MM.1S (cell line): ENCODE data around the gene LPCAT3.

Experiments used
- DNase-seq: peaks from one replicate; pipeline ENCODE4 v3.0.0-alpha.2; 2015
- H2AFZ ChIP-seq: fragments of 300-600 bp; sonication (generic); 2 replicates; pipeline ENCODE4 v1.6.0; 2016; ENCODE audit warnings: antibody characterized with exemption, low read length
- H3F3A ChIP-seq: fragments of 300-600 bp; sonication (generic); 2 replicates; pipeline ENCODE4 v1.6.1; 2016; ENCODE audit warnings: mild to moderate bottlenecking, antibody characterized with exemption, low read length, moderate library complexity, mixed read lengths; ENCODE audit not compliant: insufficient read depth
- H3K27ac ChIP-seq: fragments of 300-600 bp; sonication (generic); 2 replicates; pipeline ENCODE4 v1.5.1; 2016; ENCODE audit warnings: mild to moderate bottlenecking, low read length
- H3K27me3 ChIP-seq: fragments of 300-600 bp; sonication (generic); replicated peaks from 2 replicates; pipeline ENCODE4 v1.6.0; 2016; ENCODE audit warnings: low read length; ENCODE audit not compliant: insufficient read depth
- H3K36me3 ChIP-seq: fragments of 300-600 bp; sonication (generic); replicated peaks from 2 replicates; pipeline ENCODE4 v1.6.1; 2016; ENCODE audit warnings: mild to moderate bottlenecking, low read length, mixed read lengths; ENCODE audit not compliant: insufficient read depth
- H3K4me1 ChIP-seq: fragments of 300-600 bp; sonication (generic); 2 replicates; pipeline ENCODE4 v1.6.1; 2016; ENCODE audit warnings: low read length, mixed read lengths
- H3K4me2 ChIP-seq: fragments of 300-600 bp; sonication (generic); 2 replicates; pipeline ENCODE4 v1.6.0; 2016; ENCODE audit warnings: low read depth, low read length
- H3K4me3 ChIP-seq: fragments of 300-600 bp; sonication (generic); 2 replicates; pipeline ENCODE4 v1.5.1; 2016; ENCODE audit warnings: low read length, mixed read lengths
- H3K79me2 ChIP-seq: fragments of 300-600 bp; sonication (generic); 2 replicates; pipeline ENCODE4 v1.6.1; 2016; ENCODE audit warnings: mixed run types, low read length, mixed read lengths
- H3K9ac ChIP-seq: fragments of 300-600 bp; sonication (generic); 2 replicates; pipeline ENCODE4 v1.6.1; 2016; ENCODE audit warnings: low read length, mixed read lengths
- H3K9me2 ChIP-seq: fragments of 300-600 bp; sonication (generic); replicated peaks from 2 replicates; pipeline ENCODE4 v1.6.1; 2016; ENCODE audit warnings: mild to moderate bottlenecking, low read length, mixed read lengths; ENCODE audit not compliant: insufficient read depth
- H3K9me3 ChIP-seq: fragments of 300-600 bp; sonication (generic); replicated peaks from 2 replicates; pipeline ENCODE4 v1.6.1; 2016; ENCODE audit warnings: mild to moderate bottlenecking, low read length, mixed read lengths; ENCODE audit not compliant: insufficient read depth
- H4K20me1 ChIP-seq: fragments of 300-600 bp; sonication (generic); 2 replicates; pipeline ENCODE4 v1.6.1; 2016; ENCODE audit warnings: mild to moderate bottlenecking, low read length, moderate library complexity, mixed read lengths; ENCODE audit not compliant: insufficient read depth
- CTCF ChIP-seq: fragments of 300-600 bp; sonication (generic); IDR thresholded peaks from 2 replicates; pipeline ENCODE4 v1.5.1; 2016; ENCODE audit warnings: antibody characterized with exemption, low read length, mixed read lengths
- EZH2 ChIP-seq: fragments of 300-600 bp; sonication (generic); optimal IDR thresholded peaks from 2 replicates; pipeline ENCODE3; 2017; ENCODE audit warnings: low read depth, mild to moderate bottlenecking, antibody characterized with exemption, low read length, mixed read lengths
- EZH2phosphoT487 ChIP-seq: fragments of 300-600 bp; sonication (generic); IDR thresholded peaks from 2 replicates; pipeline ENCODE4 v1.6.1; 2018; ENCODE audit warnings: antibody characterized with exemption, low read length

Gene LPCAT3

GRCh38 chr12:7031306-7031705 is 13.0 kb upstream of the LPCAT3 start:
- TF ChIP-seq EZH2, result no peak
- no peak overlapping the region for H3K9ac ChIP-seq

GRCh38 chr12:7026854-7027253 is 8.6 kb upstream of the LPCAT3 start:
- no peaks in the 10 kb centered on the region for H3K4me1 ChIP-seq
- no peak overlapping the region for H2AFZ ChIP-seq
- no peaks in the 10 kb centered on the region for H4K20me1 ChIP-seq
- no peak overlapping the region for H3K27ac ChIP-seq
- no peaks in the 10 kb centered on the region for H3K27me3 ChIP-seq
- no peaks in the 10 kb centered on the region for H3K9me3 ChIP-seq
- H3K79me2 ChIP-seq, result no peaks in the 10 kb centered on the region
- no peak overlapping the region for H3K9ac ChIP-seq
- H3K36me3 ChIP-seq, result no peaks in the 10 kb centered on the region
- TF ChIP-seq EZH2 (no peak), CTCF (no peak), EZH2phosphoT487 (no peak)
- no peak for DNase-seq
- H3K4me3 ChIP-seq, result no peak overlapping the region
- H3F3A ChIP-seq, result no peaks in the 10 kb centered on the region
- no peaks in the 10 kb centered on the region for H3K9me2 ChIP-seq
- no peak overlapping the region for H3K4me2 ChIP-seq

More at GRCh38 chr12:7031306-7031705, 13.0 kb upstream of the LPCAT3 start:
- Histone ChIP-seq H3K4me1 (no peaks in the 10 kb centered on the region), H3F3A (no peaks in the 10 kb centered on the region), H3K27ac (no peak overlapping the region), H2AFZ (no peak overlapping the region), H3K9me2 (no peaks in the 10 kb centered on the region), H4K20me1 (no peaks in the 10 kb centered on the region), H3K4me3 (no peak overlapping the region), H3K36me3 (no peaks in the 10 kb centered on the region), H3K79me2 (no peaks in the 10 kb centered on the region), H3K27me3 (no peaks in the 10 kb centered on the region), H3K4me2 (no peak overlapping the region), H3K9me3 (no peaks in the 10 kb centered on the region)
- no peak for DNase-seq

- no peak for DNase-seq
- no peak overlapping the region for H3K4me2 ChIP-seq
- peaks cover 8% of the 10 kb centered on the region; the same call in 1 of the 2 replicates for H3F3A ChIP-seq
- H3K79me2 ChIP-seq, result no peaks in the 10 kb centered on the region
- no peak overlapping the region for H3K27ac ChIP-seq
- no peaks in the 10 kb centered on the region for H3K9me2 ChIP-seq
- H3K36me3 ChIP-seq, result no peaks in the 10 kb centered on the region
- TF ChIP-seq CTCF (no peak), EZH2 (no peak), EZH2phosphoT487 (no peak)
- H4K20me1 ChIP-seq, result no peaks in the 10 kb centered on the region
- H2AFZ ChIP-seq, result no peak overlapping the region
- H3K27me3 ChIP-seq, result no peaks in the 10 kb centered on the region
- H3K9ac ChIP-seq, result no peak overlapping the region
- H3K4me3 ChIP-seq, result no peak overlapping the region
- no peaks in the 10 kb centered on the region for H3K4me1 ChIP-seq
- H3K9me3 ChIP-seq, result no peaks in the 10 kb centered on the region
These were observed 4.8 kb upstream of the LPCAT3 start for GRCh38 chr12:7023114-7023513.

GRCh38 chr12:7021956-7022355 is 3.7 kb upstream of the LPCAT3 start:
- Histone ChIP-seq H2AFZ (no peak overlapping the region), H3K4me1 (peaks cover 6% of the 10 kb centered on the region; the same call in 1 of the 2 replicates), H3K9me2 (no peaks in the 10 kb centered on the region), H3K27ac (no peak overlapping the region), H3K36me3 (no peaks in the 10 kb centered on the region), H3K9me3 (no peaks in the 10 kb centered on the region), H3K79me2 (peaks cover 6% of the 10 kb centered on the region), H4K20me1 (no peaks in the 10 kb centered on the region), H3F3A (peaks cover 10% of the 10 kb centered on the region; the same call in 1 of the 2 replicates), H3K4me3 (no peak overlapping the region), H3K9ac (no peak overlapping the region), H3K4me2 (no peak overlapping the region), H3K27me3 (no peaks in the 10 kb centered on the region)
- no peak for DNase-seq
- TF ChIP-seq EZH2phosphoT487, result no peak
- no peak for TF ChIP-seq CTCF
- TF ChIP-seq EZH2, result no peak
